HG02588 (cell line): ENCODE measurements around the gene IL9R.
"Not testable (repeated sequence)": the region's sequence is repeated elsewhere in the genome, so short reads cannot be mapped to it uniquely, and the experiment has no call there.

Experiments used
- ATAC-seq: cut with Tn5 transposase; IDR thresholded peaks from one replicate; pipeline ENCODE4 v1.9.1; 2021; ENCODE audit warnings: mild to moderate bottlenecking, moderate library complexity; ENCODE audit not compliant: unreplicated experiment

IL9R gene

GRCh38 chrX:156029296-156029695, 31.8 kb downstream of the IL9R start:
- ATAC-seq: not testable (repeated sequence)

GRCh38 chrX:156029707-156030442, 32.4 kb downstream of the IL9R start:
- ATAC-seq: not testable (repeated sequence)

GRCh38 chrX:156030474-156030873, 33.0 kb downstream of the IL9R start:
- ATAC-seq: not testable (repeated sequence)
